GM21528 (cell line): ENCODE measurements around the gene ITGB6.
"Not testable (repeated sequence)": the region's sequence is repeated elsewhere in the genome, so short reads cannot be mapped to it uniquely, and the experiment has no call there.

Source experiments
- ATAC-seq: cut with Tn5 transposase; IDR thresholded peaks from one replicate; pipeline ENCODE4 v1.9.1; 2021; ENCODE audit warnings: mild to moderate bottlenecking, moderate library complexity; ENCODE audit not compliant: unreplicated experiment, low FRiP score

The ITGB6 gene

GRCh38 chr2:160141912-160142311, 58.2 kb downstream of the ITGB6 start:
- ATAC-seq, result no peak

DNA sequence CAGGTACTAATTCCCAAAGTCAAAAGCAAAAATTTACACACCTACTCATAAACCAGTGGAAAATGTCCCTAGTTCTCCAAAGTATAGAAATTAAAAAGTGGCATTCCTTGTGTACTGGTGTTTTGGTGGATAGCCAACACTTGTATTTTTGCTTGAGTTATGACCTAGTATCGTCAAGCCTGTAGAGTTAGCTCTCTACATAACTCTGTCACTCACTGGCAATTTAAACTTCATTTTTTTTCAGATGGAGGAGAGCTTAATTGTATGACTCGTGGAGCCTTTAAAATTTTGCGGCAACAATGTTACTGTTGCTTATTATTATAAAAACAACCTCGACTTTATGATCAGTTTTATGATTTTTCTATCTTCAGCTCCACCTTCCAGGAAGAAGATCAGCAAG, 58.7 kb downstream of the ITGB6 start:
- no peak for ATAC-seq

DNA sequence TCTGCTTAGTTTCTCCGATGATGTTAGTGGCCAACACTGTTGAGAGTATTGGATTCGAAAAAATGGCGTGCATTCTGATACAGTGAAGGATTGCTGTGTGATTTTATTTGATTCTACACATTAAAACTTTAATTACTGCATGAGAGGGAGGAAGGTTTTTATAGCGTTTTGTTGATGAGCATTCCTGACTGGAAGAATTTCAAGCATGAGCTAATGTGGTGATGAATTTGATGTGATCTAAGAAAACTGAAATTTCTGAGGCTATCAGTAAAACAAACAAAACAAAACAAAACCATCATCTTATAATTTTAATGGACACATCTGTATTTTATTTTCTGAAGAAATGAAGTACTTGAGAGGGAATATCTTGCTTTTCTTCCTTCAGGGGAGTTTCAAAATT, 59.6 kb downstream of the ITGB6 start:
- no peak for ATAC-seq

DNA sequence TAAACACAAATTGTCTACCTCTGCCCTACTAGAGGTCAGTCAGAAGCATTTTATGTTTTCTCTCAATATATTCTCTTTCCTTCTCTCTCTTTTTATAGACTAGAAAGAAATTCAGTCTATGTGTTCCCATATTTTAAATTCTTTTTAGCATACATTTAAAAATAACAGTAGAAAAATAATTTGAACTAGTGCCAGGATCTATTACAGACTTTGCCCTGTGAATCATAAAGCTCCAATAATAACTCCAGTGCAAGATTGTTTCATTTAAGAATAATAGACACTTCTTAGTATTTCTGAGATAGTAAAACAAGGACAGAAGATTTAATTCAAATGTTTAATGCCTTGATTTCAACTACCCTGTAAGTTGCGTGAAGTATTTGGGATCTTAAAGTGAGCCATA, 60.1 kb downstream of the ITGB6 start:
- ATAC-seq, result no peak

GRCh38 chr2:160139350-160139749, 60.7 kb downstream of the ITGB6 start:
- ATAC-seq, result no peak

GRCh38 chr2:160138406-160138805, 61.7 kb downstream of the ITGB6 start:
- ATAC-seq, result no peak

- no peak for ATAC-seq
These were observed 62.6 kb downstream of the ITGB6 start for GRCh38 chr2:160137464-160137863.

GRCh38 chr2:160132761-160133160, 67.3 kb downstream of the ITGB6 start:
- no peak for ATAC-seq

DNA sequence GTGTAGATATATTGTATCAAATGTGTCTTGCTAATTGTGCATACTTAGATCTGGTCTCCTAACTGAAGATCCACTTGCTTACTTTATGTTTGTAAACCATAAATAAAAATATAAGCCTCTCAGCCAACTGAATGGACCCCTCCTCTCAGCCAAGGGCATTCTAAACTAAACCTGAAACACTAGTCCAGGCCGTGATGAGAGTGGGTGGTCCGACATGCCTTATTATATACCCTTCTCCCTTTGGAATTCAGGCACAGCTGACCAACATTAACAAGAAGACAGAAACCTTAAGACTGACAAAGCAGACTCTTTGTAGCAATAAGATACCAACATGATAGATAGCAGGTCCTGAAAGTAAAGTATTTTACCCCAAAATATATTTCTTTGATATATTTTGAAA, 73.3 kb downstream of the ITGB6 start:
- no peak for ATAC-seq

DNA sequence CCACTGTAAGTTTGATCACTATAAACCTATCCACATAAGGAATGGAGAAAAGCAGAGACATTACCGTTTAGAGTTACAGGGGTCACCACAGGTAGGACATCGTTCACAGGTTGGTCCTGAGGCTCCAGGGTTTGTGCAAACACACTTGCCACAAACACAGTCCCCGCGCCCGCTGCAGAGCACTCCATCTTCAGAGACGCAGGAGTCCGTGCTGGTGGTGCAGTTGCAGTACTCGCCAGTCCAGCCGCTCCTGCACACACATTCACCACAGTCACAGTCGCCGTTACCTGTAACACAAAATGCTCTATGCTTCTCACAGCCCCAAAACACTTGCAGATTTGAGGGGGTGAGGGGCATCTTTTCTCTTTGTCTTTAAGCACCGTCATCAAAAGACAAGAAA, 73.8 kb downstream of the ITGB6 start:
- no peak for ATAC-seq

- no peak for ATAC-seq
These were observed 74.2 kb downstream of the ITGB6 start for GRCh38 chr2:160125828-160126227.

DNA sequence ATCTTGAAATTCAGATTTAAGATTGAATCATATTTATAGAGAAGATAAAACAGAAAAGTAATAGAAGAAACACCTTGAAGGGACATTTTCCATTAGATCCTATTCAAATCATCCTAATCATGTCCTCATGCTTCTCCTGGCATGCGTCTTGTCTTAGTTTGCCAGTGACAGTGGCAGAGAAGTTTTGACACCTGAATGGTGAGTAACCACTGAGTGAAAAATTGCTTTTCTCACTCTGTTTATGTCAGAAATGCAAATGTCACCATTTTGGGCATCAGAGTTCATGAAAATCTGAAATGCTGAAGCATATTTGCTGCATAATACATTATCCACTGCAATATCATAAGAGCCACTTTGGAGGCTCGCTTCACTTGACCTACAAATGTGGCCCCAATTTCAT, 74.7 kb downstream of the ITGB6 start:
- no peak for ATAC-seq

DNA sequence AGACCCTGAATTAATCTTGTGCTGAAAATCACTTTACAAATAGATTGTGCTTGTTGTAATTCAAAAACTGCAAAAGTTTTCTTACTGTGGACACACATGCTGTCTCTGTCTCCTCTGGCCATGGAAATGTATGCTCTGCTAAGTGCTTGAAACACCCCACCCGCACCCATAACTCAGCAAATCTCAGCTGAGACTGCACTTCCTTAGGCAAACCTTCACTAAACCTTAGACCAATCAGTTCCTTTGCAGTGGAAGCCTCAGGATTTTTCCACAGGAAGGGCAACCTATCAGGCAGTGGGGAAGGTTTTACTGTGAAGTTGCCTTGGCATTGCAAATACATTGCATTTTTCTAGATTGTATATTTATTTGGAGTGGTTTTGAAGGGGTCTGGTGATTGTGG, 75.5 kb downstream of the ITGB6 start:
- no peak for ATAC-seq

GRCh38 chr2:160114721-160115120, 85.4 kb downstream of the ITGB6 start:
- not testable (repeated sequence) for ATAC-seq

DNA sequence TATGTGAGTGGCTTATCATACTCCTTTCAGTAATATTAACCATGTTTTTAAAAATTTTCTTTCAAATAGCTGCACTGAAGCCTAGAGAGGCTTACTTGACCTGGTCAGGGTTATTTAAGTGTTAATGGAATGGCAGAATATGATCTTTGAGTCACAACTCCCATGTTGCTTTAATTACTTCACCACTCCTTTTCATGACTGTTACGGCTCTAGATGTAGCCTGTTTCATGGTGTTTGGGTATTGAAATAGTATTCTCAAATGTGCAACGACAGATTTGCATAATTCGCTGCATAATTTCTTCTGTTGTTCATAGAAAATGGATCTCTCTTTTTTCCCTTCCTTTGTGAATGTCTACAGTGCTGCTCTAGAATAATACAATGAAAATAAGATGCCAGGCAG, 86.1 kb downstream of the ITGB6 start:
- ATAC-seq, result no peak

DNA sequence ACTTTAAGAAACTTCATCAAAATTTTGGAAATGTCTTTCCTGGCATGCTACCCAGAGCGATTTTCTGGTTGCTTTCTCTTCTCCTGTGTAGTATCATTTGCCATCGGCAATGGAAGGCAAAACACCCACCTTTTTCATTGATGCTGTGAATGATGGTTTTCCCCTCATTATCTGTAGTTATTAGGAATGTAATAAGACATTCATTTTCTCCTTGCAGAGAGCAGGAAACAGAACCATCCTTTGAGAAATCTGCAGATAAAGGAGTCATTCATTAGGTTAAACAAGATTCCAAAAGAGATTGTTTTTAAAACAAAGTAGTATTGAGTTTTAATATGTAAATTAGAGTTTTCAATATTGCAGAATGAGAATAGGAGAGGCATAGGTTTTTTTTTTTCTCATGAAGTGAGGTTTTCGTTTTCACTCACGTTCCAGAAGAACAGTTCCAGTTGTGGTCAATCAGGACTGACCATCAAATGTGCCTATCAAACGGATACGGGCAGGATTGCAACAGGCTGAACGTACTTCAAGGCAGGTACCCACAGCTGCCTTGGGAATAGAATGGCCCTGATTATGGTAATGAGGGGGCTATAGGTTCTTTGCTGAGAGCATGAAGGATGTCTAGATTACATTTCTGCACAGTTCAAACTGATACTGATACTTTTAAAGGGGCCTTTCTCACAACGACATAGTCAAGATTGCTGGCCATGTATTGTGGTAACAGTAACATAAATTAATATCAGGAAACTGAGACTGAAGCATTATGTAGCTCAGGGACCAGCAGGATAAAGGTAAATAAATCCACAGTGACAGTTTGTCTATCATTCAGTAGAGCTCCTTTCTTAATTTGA, 87.9 kb downstream of the ITGB6 start:
- peak; percentile 70 for ATAC-seq

- no peak for ATAC-seq
These were observed 89.3 kb downstream of the ITGB6 start for GRCh38 chr2:160110674-160111239.

DNA sequence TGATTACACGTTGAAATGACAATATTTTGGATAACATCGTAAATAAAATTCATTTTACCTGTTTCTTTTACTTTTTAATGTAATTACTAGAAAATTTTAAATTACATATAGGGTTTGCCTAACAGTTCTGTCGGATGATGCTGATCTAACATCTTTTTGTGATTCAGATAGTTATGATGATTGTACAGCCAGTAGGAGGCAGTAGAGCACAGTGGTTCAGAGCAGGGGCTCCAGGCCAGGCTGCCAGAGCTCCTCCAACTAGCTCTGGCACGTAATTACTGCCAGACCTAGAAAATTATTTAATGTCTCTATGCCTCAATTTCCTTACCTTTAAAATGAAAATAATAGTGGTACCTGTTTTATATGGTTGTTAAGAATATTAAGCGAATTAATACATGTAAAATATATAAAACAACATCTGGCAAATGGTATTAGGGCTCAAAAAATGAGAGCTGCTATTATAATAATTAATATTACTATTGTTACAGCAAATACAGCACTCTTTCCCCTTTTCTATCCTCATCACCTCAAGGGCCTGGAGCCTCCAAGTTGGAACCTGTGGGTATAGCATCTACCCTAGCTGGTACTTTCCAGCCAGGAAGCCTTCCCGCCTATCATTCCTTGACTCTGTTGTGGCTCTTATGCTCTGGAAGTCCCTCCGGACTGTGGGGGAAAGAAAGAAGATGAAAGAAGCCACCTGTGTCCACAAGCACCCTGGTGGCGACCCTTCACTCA, 90.0 kb downstream of the ITGB6 start:
- ATAC-seq, result peak; percentile 77

GRCh38 chr2:160109243-160109642, 90.8 kb downstream of the ITGB6 start:
- no peak for ATAC-seq

- no peak for ATAC-seq
These were observed 91.4 kb downstream of the ITGB6 start for GRCh38 chr2:160108646-160109045.

DNA sequence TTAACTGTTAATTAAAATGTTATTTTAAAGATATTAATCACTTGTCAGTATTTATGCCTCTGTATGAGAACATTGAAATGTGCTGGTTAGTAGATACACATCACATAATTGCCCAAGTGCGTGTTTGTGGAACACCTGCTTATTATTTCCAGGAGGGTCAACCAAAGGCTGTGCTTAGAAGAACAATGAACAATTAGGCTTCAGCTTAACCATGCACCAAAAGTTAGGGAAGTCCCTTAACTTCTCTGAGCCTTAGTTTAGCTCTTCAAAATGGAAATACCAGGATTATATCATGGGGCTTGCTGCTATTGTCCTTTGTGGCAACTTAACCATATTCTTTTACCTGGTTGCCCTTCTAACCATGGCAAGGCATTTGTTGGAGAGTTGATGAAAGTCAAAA, 94.7 kb downstream of the ITGB6 start:
- ATAC-seq, result no peak

DNA sequence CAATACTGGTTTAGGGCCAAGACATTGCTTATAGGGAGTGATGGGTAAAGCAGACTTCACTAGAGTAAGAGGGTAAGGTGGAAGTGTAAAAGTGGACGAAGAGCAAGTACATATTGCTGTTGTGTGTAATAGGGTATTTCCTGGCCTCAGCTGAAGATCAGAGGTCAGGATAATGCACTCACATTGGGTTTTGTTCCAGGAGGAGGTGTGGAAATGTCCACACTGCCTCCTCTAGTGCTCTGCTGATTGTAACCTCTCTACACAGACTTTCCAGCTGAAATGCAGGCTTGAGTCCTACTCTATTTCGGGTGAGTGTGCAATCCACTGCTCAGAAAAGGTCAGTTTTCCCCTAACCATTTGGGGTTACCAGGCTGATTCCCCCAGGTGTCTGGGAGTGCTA, 96.0 kb downstream of the ITGB6 start:
- no peak for ATAC-seq
